ENCODE measurements around the gene KRT13. TPM values are rescaled to one million over a fixed set of nuclear protein-coding genes. Genes with fewer than 3 reads are reported as not detected.

The KRT13 gene
- total and polyA plus RNA-seq, 10 of the 15 experiments (the other 5 are each of a cell fraction or from before 2014, with no cell fraction given) = not detected

- 0% methylated on average over 5 of the region's 5 CpGs for WGBS (ENCODE audit: insufficient coverage, insufficient replicate concordance, low lambda C conversion rate, missing lambda C conversion rate)
Measured at GRCh38 chr17:41551365-41551764, 46.0 kb upstream of the KRT13 start.

More at GRCh38 chr17:41551365-41551764, 46.0 kb upstream of the KRT13 start:
- POLR2A ChIA-PET = interaction anchor here (1.3 kb wide), 1 partner anchor 111 kb away, joined by 6 read pairs; no protein-coding TSS in a partner anchor
- H3K4me1 ChIP-seq (ENCODE audit: control insufficient read depth, insufficient read depth, low read length) = no peaks in the 10 kb centered on the region
- no peak for TF ChIP-seq SP1 (IDR thresholded peaks at IDR 0.05; ENCODE audit: low read depth, low read length)
- no peak for TF ChIP-seq SUZ12 (IDR thresholded peaks at IDR 0.05; ENCODE audit: unreplicated experiment)
- no peak for TF ChIP-seq CUX1 (IDR thresholded peaks at IDR 0.05; ENCODE audit: insufficient replicate concordance, low read depth, low read length)
- TF ChIP-seq POLR2AphosphoS5 (IDR thresholded peaks at IDR 0.05; ENCODE audit: low read length) = no peak
- no peak for TF ChIP-seq ZBTB4 (CRISPR knock-in tag; IDR thresholded peaks at IDR 0.05)
- no peak for TF ChIP-seq POU2F2 (IDR thresholded peaks at IDR 0.05; ENCODE audit: borderline replicate concordance, low read depth, low read length)
- TF ChIP-seq CREB1 (IDR thresholded peaks at IDR 0.05; ENCODE audit: low read depth) = no peak
- no peak for TF ChIP-seq ETV6 (conservative IDR thresholded peaks at IDR 0.05 in 1 of 2, IDR thresholded peaks at IDR 0.05 in 1 of 2; ENCODE audit: borderline replicate concordance in 1 of 2, low read depth in 1 of 2)
- no peak for TF ChIP-seq CREM (IDR thresholded peaks at IDR 0.05; ENCODE audit: low read depth)
- no peak for TF ChIP-seq SIX5 (IDR thresholded peaks at IDR 0.05; ENCODE audit: low read depth, low read length, severe bottlenecking)
- no peak for TF ChIP-seq NFXL1 (IDR thresholded peaks at IDR 0.05; ENCODE audit: borderline replicate concordance)
- no peak for TF ChIP-seq RELA (IDR thresholded peaks at IDR 0.05; ENCODE audit: borderline replicate concordance, partially characterized antibody)
- no peak for TF ChIP-seq USF2 (IDR thresholded peaks at IDR 0.05; ENCODE audit: borderline replicate concordance, low read depth, low read length)
- TF ChIP-seq KLF5 (IDR thresholded peaks at IDR 0.05; ENCODE audit: partially characterized antibody) = no peak
- H3K36me3 ChIP-seq (ENCODE audit: control insufficient read depth in 2 of 2, insufficient read depth in 2 of 2, low read length in 1 of 2) = no peaks in the 10 kb centered on the region
- H3K79me2 ChIP-seq (ENCODE audit: control insufficient read depth, insufficient read depth, low read length) = no peaks in the 10 kb centered on the region
- no peak overlapping the region for H3K27ac ChIP-seq (ENCODE audit: control insufficient read depth, insufficient read depth)
- ATAC-seq (no peak), DNase-seq (ENCODE audit: low read depth, low spot score) (no peak), FAIRE-seq (no peak)
- no peaks in the 10 kb centered on the region for H4K20me1 ChIP-seq (ENCODE audit: control insufficient read depth, insufficient read depth)
- SMC1A ChIA-PET (ENCODE audit: uncharacterized antibody, unreplicated experiment) = interaction anchor here (4.9 to 5.3 kb wide), 2 partner anchors 97 to 112 kb away, joined by 33 to 34 read pairs; no protein-coding TSS in a partner anchor
- in situ Hi-C loops (cut with MboI) = no loop called here
- no peak overlapping the region for H3K4me3 ChIP-seq
- H2AFZ ChIP-seq (ENCODE audit: control insufficient read depth, low read depth, low read length) = no peak overlapping the region
- BruUV-seq (replicated peaks) = no TSS peak
- H3K27me3 ChIP-seq (replicated peaks in 1 of 2; ENCODE audit: control insufficient read depth in 2 of 2, insufficient read depth in 2 of 2, low read length in 1 of 2) = no peaks in the 10 kb centered on the region; a peak in 3 of 4 replicates
- intact Hi-C loops (cut with micrococcal nuclease; ENCODE audit: unreplicated experiment) = no loop called here
- no peak overlapping the region for H3K9ac ChIP-seq (ENCODE audit: control insufficient read depth, insufficient read depth, low read length)
- RAD21 ChIA-PET (ENCODE audit: unreplicated experiment) = interaction anchor here (3.2 to 3.3 kb wide), 2 partner anchors 97 to 111 kb away, joined by 26 to 32 read pairs; no protein-coding TSS in a partner anchor
- CTCF ChIA-PET = interaction anchor here (5.4 to 6.3 kb wide), 2 partner anchors 97 to 113 kb away, joined by 133 to 146 read pairs; no protein-coding TSS in a partner anchor
- H3K9me3 ChIP-seq (replicated peaks; ENCODE audit: control insufficient read depth, insufficient read depth, low read length) = no peaks in the 10 kb centered on the region; the same call in 2 of the 3 replicates
- H3K4me2 ChIP-seq (ENCODE audit: control insufficient read depth, insufficient read depth) = no peak overlapping the region
